C4-2B (cell line): ENCODE measurements around the gene ABCA10.

Source experiments
- H3K27ac ChIP-seq: fragments of 450-650 bp; 2 replicates; pipeline ENCODE4 v1.5.1; 2017
- ZFX ChIP-seq: fragments of 450-650 bp; IDR thresholded peaks from 2 replicates; pipeline ENCODE4 v1.6.1; 2017
- TF ChIP-seq, protein P1 (sequence below): fragments of 450-650 bp; conservative IDR thresholded peaks from 2 replicates; pipeline ENCODE4 v1.5.1; 2017; ENCODE audit warnings: mild to moderate bottlenecking

Gene ABCA10

GRCh38 chr17:69227541-69227940 lies 1.1 kb downstream of the ABCA10 start:
- TF ChIP-seq, protein P1, sequence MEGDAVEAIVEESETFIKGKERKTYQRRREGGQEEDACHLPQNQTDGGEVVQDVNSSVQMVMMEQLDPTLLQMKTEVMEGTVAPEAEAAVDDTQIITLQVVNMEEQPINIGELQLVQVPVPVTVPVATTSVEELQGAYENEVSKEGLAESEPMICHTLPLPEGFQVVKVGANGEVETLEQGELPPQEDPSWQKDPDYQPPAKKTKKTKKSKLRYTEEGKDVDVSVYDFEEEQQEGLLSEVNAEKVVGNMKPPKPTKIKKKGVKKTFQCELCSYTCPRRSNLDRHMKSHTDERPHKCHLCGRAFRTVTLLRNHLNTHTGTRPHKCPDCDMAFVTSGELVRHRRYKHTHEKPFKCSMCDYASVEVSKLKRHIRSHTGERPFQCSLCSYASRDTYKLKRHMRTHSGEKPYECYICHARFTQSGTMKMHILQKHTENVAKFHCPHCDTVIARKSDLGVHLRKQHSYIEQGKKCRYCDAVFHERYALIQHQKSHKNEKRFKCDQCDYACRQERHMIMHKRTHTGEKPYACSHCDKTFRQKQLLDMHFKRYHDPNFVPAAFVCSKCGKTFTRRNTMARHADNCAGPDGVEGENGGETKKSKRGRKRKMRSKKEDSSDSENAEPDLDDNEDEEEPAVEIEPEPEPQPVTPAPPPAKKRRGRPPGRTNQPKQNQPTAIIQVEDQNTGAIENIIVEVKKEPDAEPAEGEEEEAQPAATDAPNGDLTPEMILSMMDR, result no peak
- TF ChIP-seq ZFX, result no peak
- H3K27ac ChIP-seq, result no peak overlapping the region

GRCh38 chr17:69223809-69224208 lies 4.8 kb downstream of the ABCA10 start:
- no peak for TF ChIP-seq ZFX
- TF ChIP-seq, protein P1, result no peak
- no peak overlapping the region for H3K27ac ChIP-seq

GRCh38 chr17:69222707-69223258 lies 5.8 kb downstream of the ABCA10 start:
- TF ChIP-seq ZFX, result no peak
- TF ChIP-seq, protein P1, result no peak
- H3K27ac ChIP-seq, result no peak overlapping the region

DNA sequence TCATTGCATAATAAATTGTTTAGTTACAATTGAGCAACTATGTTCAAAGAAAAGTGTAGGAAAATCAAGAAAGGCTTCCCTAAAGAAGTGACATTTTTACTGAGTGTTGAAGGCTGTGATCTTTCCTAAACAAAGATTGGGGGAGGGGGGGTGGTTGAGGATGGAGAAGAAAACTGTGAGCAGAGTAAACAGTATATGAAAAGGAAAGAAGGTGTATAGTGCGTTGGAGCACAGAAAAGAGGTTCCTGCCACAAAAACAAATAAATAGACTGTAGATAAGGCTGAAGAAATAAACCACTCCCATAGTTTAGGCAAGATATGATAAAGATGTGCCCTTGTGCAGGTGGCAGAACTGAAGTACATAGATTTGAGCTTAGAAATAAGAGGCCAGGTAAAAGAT lies 8.5 kb downstream of the ABCA10 start:
- no peak overlapping the region for H3K27ac ChIP-seq
- TF ChIP-seq, protein P1, result no peak
- TF ChIP-seq ZFX, result no peak

DNA sequence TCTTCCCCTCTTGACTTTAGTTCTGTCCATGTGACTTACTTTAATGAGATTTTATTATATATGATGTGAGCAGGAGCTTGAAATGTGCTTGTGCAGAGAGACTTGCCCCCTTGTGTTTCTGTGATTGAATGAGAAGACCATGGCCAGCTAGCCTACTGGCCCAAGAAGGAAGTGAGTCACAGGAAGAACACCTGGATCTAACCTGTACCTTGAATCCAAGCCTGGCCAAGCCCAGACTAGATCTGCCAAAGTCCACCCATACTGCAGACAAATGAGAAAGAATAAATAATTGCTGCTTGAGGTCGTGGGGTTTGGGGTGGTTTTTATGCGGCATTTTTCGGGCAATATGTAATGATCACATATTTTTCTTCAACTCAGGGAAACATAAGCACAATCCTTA lies 9.6 kb downstream of the ABCA10 start:
- TF ChIP-seq, protein P1, result no peak
- TF ChIP-seq ZFX, result no peak
- H3K27ac ChIP-seq, result no peak overlapping the region

- TF ChIP-seq, protein P1, result peak; percentile 16
- no peak for TF ChIP-seq ZFX
- H3K27ac ChIP-seq, result no peak overlapping the region
Measured at GRCh38 chr17:69213059-69213813, 15.4 kb downstream of the ABCA10 start.

DNA sequence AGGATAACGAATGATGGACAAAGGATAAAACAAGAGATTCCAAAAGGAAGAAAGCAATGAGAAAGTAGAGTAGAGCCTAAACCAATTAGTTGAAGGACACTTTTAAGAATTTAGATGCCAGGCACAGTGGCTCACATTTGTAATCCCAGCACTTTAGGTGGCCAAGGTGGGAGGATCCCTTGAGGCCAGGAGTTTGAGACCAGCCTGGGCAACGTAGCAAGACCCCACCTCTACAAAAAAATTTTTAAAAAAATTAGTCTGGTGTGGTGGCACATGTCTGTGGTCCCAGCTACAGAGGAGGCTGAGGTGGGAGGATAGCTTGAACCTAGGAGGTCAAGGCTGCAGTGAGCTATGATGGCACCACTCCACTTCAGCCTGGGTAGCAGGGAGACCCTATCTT lies 20.0 kb downstream of the ABCA10 start:
- no peak for TF ChIP-seq ZFX
- H3K27ac ChIP-seq, result no peak overlapping the region

DNA sequence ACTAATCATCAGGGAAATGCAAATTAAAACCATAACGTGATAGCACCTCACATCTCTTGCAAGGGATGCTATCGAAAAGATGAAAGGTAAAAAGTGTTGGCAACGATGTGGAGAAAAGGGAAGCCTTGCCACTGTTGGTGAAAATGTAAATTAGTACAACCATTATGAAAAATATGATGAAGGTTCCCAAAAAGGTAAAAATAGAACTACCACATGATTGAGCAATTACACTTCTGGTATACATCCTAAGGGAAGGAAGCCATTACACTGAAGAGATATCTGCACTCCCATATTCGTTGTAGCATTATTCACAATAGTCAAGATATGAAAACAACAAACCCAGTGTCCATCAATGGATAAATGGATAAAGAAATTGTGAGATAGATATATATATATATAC lies 21.5 kb downstream of the ABCA10 start:
- no peak for TF ChIP-seq ZFX
- TF ChIP-seq, protein P1, result no peak
- H3K27ac ChIP-seq, result no peak overlapping the region
